ENCODE results near the gene PPOX.

PPOX gene

GRCh38 chr1:161153682-161154337, 12.4 kb upstream of the PPOX start, which contains the start of gene UFC1:
Gene UFC1, plus strand, starts transcription at chr1:161153978. Its CDS starts 20 bp downstream, at chr1:161153998.
- DNase-seq, result peak; percentile 39 to 69 (median 62)

GRCh38 chr1:161157867-161158266, 8.4 kb upstream of the PPOX start:
- DNase-seq, result no peak

DNA sequence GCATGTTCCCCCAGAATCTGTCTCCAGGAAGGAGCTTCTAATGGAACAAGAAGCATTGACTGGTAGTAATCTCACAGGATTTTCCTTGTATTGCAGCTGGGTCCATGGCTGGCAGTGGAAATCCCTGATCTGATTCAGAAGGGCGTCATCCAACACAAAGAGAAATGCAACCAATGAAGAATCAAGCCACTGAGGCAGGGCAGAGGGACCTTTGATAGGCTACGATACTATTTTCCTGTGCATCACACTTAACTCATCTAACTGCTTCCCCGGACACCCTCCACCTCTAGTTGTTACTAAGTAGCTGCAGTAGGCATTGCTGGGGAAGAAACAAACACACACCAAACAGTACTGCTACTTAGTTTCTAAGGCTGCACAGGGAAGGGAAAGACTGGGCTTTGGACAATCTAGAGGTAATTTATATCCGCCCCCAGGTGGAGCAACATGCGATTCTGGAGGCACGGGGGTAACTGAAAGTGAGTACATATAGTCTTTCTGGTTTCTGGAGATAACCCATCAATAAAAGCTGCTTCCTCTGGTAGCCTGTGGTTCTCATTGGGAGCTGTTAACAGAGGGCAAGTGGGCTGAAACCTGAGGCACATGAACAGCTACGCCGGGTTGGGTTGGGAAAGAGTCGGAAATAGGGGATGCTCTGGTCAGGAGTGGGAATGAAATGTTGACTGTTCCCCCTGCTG, 7.8 kb upstream of the PPOX start:
- DNase-seq, result no peak

DNA sequence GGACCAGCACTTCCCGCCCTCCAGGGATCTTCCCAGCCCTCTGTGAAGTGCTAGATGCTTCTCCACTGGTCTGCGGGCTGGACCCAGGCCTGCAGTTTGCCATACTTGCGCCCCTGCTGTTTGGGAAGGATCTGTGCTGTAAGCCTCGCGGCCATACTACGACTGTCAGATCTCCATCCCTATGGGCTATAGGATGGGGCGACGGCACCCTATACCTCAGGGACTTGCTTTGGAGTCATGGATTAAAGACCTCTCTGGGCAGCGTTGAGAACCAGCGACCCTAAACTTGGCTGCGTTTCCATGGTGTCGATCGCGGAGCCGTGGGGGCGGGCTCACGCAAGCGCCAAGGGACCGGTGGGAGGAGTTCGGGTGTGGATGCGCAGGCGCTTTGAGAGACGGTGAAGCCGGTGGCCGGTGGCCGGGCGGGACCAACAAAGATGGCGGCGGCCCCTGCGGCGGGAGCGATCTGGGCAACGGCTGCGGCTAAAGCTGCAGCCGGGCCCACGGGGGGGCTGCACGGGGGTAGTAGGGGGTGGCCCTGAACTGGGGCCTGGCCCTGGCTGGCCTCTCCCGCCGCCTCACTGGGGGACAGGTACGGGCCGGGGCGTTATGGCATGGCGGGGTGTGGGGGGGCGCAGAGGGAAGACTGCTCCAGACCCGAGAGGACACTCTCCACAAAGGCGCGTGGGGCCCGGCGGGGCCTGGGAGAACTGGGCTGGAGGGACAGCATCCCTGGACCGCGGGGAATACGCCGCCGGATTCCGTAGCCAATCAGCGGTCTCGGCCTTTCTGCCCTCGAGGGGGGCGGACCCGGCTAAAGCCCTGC, 6.9 kb upstream of the PPOX start, which contains the start of gene USP21:
Gene USP21, plus strand, starts transcription at position 414 of the 826 bp plus-strand sequence. CDS start 1,141 bp downstream, outside the sequence.
- peak; percentile 79 to 88 (median 86) for DNase-seq

- no peak for DNase-seq
Observed at GRCh38 chr1:161159913-161160243, 6.3 kb upstream of the PPOX start.

- no peak for DNase-seq
Observed at GRCh38 chr1:161160671-161161145, 5.5 kb upstream of the PPOX start.

DNA sequence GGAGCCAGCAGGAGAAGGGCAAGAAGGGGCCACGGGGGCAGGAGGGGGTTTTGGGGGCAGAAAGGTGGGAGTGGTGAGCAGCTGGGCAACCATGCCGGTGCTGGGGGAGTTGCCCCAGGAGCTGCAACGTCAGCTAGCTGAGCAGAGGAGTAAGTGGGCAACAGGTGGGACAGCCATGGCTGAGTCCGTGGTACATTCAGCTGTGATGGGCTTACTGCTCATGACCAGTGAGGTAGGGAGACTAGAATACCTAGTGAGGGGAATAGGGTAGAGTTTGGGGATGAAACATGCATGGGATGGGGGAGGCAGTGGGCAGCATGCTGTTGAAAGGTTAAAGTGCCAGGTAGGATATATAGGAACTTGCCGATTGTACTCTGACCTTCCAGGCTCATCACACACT, 4.6 kb upstream of the PPOX start:
- DNase-seq, result no peak

GRCh38 chr1:161162052-161162451, 4.2 kb upstream of the PPOX start:
- no peak for DNase-seq

- DNase-seq, result no peak
Observed at GRCh38 chr1:161162806-161163205, 3.4 kb upstream of the PPOX start.

- DNase-seq, result no peak
Observed at GRCh38 chr1:161163793-161164192, 2.4 kb upstream of the PPOX start.

DNA sequence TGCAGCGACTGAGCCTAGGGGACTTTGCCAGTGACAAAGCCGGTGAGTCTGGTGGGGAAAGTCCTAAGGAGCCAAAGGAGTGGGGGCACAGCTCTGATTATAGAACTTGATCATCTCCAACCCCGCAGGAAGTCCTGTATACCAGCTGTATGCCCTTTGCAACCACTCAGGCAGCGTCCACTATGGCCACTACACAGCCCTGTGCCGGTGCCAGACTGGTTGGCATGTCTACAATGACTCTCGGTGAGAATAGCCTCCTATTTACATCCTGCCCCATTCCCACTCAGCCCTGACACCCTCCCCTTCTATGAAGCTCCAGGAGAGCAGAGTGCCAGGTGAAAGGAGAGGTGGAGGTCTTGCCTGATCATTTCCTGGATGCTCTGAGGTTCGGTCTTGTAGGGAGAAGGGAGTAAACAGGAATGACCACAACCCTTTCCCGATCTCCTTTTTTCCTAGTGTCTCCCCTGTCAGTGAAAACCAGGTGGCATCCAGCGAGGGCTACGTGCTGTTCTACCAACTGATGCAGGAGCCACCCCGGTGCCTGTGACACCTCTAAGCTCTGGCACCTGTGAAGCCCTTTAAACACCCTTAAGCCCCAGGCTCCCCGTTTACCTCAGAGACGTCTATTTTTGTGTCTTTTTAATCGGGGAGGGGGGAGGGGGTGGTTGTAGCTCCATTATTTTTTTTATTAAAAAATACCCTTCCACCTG, 1.2 kb upstream of the PPOX start:
- DNase-seq, result no peak

DNA sequence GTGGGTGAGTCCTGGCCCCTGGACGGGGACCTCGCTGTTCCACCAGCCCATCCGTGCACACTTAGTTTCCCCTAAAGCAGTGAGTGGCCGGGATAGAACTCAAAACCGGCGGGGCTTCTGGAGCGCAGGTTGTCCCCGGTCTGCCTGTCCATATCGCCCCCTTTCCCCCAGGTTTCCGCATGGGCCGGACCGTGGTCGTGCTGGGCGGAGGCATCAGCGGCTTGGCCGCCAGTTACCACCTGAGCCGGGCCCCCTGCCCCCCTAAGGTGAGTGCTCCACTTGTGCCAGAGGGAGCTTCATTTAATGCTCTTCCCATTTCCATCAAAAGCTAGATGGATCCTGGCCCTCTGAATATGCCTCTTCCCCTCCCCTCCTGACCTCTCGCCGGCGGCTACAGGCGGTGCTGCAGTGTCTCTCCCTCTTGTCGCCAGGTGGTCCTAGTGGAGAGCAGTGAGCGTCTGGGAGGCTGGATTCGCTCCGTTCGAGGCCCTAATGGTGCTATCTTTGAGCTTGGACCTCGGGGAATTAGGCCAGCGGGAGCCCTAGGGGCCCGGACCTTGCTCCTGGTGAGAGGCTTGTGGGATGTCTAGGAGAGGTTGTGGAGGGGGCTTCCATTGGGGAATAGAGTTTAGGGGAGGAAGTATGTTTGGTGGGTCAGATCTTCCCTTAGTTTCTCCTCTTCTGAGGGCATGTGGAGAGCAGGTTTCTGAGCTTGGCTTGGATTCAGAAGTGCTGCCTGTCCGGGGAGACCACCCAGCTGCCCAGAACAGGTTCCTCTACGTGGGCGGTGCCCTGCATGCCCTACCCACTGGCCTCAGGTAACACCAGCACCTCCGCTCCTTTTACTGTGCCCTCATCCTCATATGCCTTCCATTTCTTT, 683 bp downstream of the PPOX start:
- no peak for DNase-seq

- DNase-seq, result no peak
Observed at GRCh38 chr1:161168906-161169305, 2.7 kb downstream of the PPOX start.

DNA sequence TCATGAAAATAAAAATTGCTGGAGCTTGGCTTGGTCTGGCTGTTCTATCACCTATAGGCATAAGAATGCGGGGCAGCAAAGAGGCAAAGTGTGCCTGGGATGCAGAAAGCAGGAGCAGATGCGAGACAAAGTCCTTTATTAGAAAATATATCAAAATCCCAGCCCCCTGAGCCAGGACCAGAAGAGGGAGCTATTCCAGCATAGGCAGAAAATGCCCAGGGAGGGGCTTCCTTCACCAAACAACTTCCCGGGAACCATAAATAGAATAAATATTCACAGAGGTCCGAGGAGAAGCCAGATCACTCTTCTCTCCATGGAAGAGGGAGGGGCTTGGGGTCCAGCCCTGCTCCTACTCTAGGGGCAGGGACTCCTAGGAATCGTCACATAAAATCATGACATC, 5.0 kb downstream of the PPOX start:
- no peak for DNase-seq

- no peak for DNase-seq
Observed at GRCh38 chr1:161171696-161172095, 5.5 kb downstream of the PPOX start.

DNA sequence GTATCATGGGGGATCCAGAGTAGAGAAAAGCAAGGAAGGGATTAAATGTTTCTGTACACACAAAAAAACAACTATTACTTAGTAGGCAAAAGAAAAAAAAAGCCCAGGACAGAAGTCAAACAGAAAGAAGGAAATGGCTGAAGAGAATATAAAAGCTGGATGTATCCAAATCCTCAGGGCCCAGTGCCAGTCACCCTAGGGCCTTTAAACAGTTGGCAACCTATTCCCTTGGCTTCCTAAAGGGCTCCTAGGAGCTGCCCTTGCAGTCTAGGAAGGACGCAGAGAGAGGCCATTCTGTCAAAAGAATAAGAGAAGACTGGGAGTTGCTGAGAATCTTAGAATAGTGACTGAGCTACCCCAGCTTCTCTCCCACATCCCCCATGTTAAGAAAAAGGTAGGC, 6.1 kb downstream of the PPOX start:
- no peak for DNase-seq

DNA sequence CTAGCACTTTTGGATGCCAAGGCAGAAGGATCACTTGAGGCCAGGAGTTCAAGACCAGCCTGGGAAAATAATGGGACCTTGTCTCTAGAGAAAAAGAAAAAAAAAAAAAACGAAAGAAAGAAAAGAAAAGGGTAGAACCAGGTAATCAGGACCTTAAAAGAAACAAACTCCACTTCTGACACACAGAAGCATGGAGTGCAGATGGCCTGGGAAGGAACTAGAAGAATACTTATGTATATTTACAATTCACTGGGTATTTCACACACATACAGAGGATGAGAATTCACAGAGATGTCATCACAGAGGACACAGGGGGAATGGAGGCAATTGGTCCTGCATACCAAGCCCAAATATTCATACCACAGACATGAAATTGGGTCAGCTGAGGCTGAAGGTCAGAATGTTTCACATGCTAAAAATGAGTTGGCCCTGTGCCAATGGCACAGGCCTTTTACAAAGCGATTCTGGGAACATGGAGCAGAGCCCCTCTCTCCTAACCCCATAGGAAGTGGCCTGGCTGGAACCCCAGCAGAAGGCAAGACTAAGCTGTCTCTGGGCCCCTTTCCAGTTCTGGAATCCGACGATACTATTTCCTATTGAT, 6.7 kb downstream of the PPOX start:
- no peak for DNase-seq

GRCh38 chr1:161173711-161174110, 7.5 kb downstream of the PPOX start:
- no peak for DNase-seq

DNA sequence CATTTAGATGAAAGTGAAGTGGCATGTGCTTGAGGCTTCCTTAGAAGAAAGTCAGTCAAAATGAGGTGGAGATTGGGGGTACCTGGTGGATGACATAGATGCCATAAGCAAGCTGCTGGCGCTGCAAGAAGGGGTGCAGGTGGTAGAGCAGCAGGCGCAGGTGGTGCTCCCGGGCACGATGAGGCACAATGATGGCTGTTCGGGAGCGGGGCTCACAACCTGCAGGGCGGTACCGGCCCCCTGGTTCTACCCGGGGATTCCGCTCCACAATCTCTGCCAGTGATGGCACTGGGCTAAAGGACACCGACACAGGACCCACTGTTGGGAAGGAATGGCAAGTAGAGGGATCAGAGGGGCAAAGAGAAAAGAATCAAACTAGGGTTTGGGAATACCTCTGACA, 8.7 kb downstream of the PPOX start:
- DNase-seq, result no peak

- no peak for DNase-seq
Observed at GRCh38 chr1:161175771-161176453, 9.7 kb downstream of the PPOX start.
